ENCODE data around the gene RAB11FIP4.

RAB11FIP4 gene

GRCh38 chr17:31556969-31557645 lies 165.6 kb downstream of the RAB11FIP4 start:
- no peak for DNase-seq

- DNase-seq, result no peak
Observed at GRCh38 chr17:31558748-31559583, 167.5 kb downstream of the RAB11FIP4 start.

- no peak for DNase-seq
Observed at GRCh38 chr17:31559584-31560501, 168.4 kb downstream of the RAB11FIP4 start.

- no peak for DNase-seq
Observed at GRCh38 chr17:31560616-31561235, 169.3 kb downstream of the RAB11FIP4 start.

GRCh38 chr17:31561469-31562375 lies 170.2 kb downstream of the RAB11FIP4 start:
- DNase-seq, result no peak

GRCh38 chr17:31562376-31562840 lies 170.9 kb downstream of the RAB11FIP4 start:
- no peak for DNase-seq

- no peak for DNase-seq
Observed at GRCh38 chr17:31564291-31564690, 172.8 kb downstream of the RAB11FIP4 start.

GRCh38 chr17:31564883-31565301 lies 173.4 kb downstream of the RAB11FIP4 start:
- DNase-seq, result no peak

GRCh38 chr17:31565652-31566051 lies 174.2 kb downstream of the RAB11FIP4 start:
- DNase-seq, result no peak

GRCh38 chr17:31566247-31566991 lies 174.9 kb downstream of the RAB11FIP4 start:
- DNase-seq, result no peak

- no peak for DNase-seq
Observed at GRCh38 chr17:31566992-31567373, 175.5 kb downstream of the RAB11FIP4 start.

- no peak for DNase-seq
Observed at GRCh38 chr17:31568121-31568520, 176.6 kb downstream of the RAB11FIP4 start.

GRCh38 chr17:31568539-31568938 lies 177.1 kb downstream of the RAB11FIP4 start:
- no peak for DNase-seq

GRCh38 chr17:31570231-31570630 lies 178.8 kb downstream of the RAB11FIP4 start:
- no peak for DNase-seq

GRCh38 chr17:31570951-31571892 lies 179.7 kb downstream of the RAB11FIP4 start:
- DNase-seq, result no peak

- DNase-seq, result no peak
Observed at GRCh38 chr17:31572341-31572740, 180.9 kb downstream of the RAB11FIP4 start.

GRCh38 chr17:31573047-31573446 lies 181.6 kb downstream of the RAB11FIP4 start:
- no peak for DNase-seq

GRCh38 chr17:31573861-31574260 lies 182.4 kb downstream of the RAB11FIP4 start:
- DNase-seq, result no peak

- DNase-seq, result no peak
Observed at GRCh38 chr17:31574458-31574857, 183.0 kb downstream of the RAB11FIP4 start.

- DNase-seq, result no peak
Observed at GRCh38 chr17:31575043-31575442, 183.6 kb downstream of the RAB11FIP4 start.

Measured in NCI-H524 treated with DMSO at 0.1 percent for 48 hours (cell line).